ENCODE data around the gene SLC48A1. TPM values are rescaled to one million over a fixed set of nuclear protein-coding genes. Genes with fewer than 3 reads are reported as not detected.

Gene SLC48A1
- total RNA-seq, 1 donor from 2014 or later, result 19.8 TPM

DNA sequence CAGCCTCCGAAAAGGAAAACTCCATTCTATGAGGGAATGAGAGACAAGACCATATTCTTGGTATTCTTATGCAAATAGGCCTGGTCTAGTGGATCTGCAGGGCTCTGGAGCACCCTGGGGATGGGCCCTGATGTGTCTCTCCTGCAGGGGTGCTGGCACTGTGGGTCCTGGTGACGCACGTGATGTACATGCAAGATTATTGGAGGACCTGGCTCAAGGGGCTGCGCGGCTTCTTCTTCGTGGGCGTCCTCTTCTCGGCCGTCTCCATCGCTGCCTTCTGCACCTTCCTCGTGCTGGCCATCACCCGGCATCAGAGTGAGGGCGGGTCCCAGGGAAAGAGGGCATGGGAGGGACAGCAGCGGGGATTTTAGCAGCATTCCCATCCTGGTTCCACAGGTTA is 5.8 kb downstream of the SLC48A1 start:
- no peak for ATAC-seq

GRCh38 chr12:47779301-47779942 is 6.4 kb downstream of the SLC48A1 start:
- ATAC-seq, result peak; percentile 62

- no peak for ATAC-seq
Observed at GRCh38 chr12:47779943-47780504, 7.0 kb downstream of the SLC48A1 start.

DNA sequence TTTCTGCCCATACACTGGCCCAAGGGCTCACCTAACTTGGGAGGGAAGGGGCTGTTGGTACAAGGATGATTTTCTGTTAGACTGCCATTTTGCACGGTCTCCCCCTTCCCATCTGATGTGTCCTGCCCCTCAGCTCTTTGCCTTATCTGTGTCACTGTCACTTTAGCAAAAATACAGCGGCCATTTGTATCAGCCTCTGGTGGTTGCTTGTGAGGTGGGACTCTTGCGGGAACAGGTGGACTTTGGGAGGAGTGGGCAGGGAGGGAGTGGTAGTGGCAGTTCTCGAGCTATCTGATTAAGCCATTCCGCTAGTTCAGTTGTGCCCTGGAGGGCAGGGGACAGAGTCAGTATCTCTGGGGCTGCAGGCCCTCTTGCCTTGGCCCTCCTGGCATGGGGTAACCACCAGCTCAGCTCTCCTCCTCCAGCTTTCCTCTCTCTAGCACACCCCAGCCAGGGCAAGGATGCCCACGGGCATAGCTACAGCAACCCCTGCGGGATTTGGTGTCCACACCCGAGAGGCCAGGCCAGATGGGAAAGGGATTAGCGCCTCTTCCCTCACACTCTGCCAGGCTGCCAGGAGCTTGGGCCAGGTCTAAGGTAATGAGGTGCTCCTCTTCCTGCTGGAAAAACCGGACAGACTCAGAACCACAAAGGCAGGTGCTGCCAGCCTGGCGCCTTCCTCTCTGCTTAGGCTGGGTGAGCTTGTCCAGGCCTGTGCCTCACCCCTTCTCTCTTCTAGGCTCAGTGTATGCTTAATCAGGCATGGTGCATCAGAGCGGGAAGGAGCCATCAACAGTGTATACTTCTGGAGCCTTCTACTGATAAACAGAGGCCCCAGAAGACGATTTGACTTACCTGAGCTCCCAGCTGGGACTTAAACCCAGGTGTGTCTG is 8.7 kb downstream of the SLC48A1 start:
- peak; percentile 86 for ATAC-seq

GRCh38 chr12:47782372-47782770 is 9.3 kb downstream of the SLC48A1 start:
- peak; percentile 24 for ATAC-seq

- ATAC-seq, result no peak
Observed at GRCh38 chr12:47783024-47783755, 10.2 kb downstream of the SLC48A1 start.

- no peak for ATAC-seq
Observed at GRCh38 chr12:47783821-47784819, 11.1 kb downstream of the SLC48A1 start.

DNA sequence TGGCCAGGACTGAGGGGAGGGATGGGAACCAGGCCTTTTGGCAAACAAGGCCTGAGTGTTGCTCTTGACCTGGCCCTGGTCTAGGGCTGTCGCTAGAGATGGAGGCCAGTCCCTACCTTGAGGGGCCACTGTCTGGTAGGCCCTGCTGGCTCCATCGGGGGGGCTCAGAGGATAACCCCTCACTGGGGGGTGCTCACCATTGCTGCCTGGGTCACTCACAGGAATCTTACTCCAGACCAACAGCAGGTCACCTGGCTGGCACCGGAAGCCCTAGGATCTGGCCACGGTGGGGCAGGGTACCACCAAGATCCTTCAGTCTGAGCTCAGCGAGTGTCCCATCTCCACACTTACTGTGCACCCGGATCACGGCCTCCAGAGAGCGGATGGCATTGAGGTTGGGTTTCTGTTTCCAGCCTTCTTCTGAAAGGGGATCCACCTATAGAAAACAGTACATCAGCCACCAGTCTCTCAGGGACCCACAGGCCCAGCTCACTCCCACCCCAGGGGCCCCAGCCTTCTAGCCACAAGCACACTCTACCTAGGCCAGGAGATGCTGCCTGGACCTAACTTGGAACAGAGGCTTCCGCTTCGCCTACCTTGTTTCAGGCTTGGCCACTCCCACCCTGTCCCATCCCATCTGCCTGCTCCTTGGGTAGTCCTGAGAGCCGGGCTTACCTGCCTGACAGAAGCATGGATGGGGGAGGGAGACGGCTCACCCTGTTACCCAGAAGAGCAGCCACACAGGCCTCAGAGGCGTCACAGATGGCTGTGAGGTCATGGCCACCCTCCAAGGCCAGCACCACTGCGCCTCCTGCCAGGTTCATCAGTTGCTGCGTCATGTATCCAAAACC is 12.2 kb downstream of the SLC48A1 start:
- no peak for ATAC-seq

GRCh38 chr12:47785887-47786661 is 13.0 kb downstream of the SLC48A1 start:
- ATAC-seq, result no peak

DNA sequence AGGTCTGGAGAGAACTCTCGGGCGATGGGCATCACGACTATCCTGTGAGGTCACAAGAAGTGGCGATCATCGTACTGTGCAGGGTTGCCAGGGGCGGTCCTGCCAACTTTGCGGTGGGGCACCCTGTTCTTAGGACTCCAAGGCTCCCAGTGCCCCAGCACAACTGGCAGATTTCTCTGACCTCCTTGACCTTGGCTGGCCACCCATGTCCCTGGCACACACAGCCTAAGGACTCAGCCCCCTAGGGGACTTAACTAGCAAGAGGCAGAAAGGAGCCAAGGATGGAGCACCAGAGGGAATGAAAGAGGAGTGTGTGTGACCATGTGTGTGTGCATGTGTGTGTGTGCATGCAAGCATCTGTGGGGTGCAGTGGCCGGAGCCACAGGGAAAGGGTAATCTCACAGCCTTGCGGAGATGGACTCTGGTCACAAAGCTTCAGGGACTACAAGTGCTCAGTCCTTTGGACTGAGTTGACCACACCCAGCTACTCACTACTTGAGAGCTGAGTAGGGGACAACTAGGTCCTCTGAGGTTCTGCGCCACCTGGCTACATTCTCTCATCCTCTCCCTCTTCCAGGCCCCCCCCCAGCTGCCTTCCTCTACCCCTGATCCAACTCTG is 13.7 kb downstream of the SLC48A1 start:
- no peak for ATAC-seq

- ATAC-seq, result no peak
Observed at GRCh38 chr12:47787596-47788319, 14.7 kb downstream of the SLC48A1 start.

DNA sequence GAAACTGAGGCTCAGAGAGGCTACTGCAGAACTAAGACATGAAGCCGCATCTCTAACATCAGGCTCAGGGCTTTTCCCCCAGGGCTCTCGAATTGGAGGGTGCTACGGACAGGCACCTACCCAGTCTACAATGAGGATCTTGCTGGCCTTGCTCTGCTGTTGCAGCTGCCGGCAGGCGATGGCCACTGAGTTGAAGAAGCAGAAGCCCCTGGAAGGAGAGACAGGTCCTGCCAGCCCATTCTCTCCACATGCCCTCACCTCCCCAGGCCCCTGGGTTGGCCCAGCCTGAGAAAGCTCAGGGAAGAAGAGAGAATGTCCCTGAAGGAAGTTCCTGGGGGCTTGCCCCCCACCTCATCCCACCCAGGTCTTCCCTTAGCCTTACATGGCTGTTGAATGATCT is 16.1 kb downstream of the SLC48A1 start:
- no peak for ATAC-seq

DNA sequence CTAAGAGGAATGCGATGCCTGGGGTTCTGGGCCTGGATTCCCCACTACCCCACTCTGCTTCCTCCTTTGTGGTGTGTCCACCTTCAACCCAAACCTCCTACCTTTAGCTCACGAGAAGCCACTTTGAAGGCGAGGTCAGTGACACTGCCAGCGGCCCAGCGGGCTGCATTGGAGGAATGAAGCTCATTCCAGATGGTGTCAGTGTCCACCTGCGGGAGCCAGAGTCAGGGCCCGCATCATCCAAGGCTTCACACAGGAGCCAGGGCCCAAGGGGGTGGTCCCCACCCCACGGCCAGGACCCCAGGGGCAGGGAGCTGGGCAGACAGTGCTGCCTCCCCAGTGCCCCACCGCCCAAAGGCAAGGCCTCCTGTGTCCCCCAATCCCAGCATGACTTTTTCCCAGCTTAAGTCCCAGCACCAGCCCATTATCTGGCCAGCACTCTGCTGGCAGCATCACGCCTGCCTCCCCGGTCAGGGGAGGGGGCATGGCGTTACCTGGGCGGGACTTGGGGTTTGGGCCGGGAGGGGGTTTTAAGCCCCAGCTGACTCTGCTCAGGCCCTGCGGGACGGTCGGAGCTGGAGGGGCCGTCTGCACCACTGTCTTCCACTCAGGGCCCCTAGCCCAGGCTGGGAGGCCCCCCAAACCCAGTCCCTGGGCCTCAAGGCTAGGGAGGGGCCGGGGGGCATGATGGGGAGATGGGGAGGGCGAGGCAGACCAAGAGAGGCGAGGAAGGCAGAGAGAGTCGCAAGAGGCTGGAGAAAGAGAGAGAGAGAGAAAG is 16.9 kb downstream of the SLC48A1 start:
- ATAC-seq, result no peak

DNA sequence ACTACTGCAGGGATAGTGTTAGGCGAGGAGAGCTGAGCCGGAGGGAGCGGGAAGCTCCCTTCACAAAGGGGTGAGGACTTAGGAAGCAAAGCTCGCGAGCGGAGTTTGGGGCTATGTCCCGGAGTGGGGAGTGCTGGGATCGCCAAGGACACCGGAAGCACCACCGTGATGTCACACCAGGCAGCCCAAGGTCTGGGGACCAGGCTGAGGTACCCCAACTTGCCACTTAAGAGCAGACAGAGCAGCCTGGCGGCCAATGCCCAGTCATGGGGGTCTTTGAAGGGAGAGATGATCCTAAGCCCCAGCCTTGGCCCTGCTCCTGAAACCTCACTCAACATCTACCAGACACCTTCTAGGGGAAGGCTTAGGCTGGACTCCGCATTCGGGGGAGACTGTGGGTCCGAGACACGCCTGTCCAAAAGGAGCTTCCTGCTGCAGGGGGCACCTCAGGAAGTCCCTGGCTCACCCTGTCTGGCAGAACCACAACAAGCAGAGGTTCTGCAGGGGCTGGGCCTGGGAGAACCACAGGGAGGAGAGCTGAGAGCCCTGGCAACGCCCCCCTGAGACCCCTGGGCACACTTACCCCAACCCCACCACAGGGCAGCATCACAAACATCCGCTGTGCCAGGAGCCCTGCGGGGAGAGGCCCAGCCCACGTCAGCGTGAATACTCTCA is 17.8 kb downstream of the SLC48A1 start:
- ATAC-seq, result no peak

DNA sequence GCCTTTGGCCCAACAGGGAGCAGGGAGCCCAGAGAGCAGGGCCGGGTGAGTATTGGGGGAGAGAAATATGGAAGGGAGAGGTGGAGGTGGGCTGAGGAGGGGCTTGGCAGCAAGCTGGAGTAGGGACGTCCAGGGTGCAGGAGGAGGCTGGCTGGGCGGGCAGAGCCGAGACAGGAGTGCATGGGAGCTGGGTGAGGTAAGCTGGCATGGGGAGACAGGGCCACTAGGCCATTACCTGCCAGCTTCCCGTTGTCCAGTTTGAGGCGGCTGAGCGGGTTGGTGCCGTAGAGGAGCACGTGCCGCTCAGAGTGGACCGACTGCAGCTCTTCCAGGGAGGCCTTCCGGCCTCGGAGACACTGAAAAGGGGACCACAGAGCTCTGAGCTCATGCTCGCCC is 18.3 kb downstream of the SLC48A1 start:
- no peak for ATAC-seq

DNA sequence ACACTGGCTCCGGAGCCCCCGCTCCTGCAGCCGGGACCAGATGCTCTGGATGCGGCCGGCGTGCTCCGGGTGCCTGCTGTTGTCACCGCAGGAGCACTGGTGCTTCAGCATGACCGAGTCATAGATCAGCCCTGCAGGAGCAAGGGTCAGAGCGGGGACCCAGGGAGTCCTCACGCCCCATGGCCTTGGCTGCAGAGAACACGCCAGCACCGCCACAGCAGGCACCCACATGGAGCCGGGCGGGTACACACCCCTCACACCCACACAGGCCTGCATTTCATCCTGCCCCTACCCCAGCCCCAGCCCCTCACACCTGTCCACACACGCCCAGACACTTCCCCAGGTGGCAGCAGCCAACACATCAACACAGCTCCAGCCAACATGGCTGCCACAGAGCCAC is 18.8 kb downstream of the SLC48A1 start:
- ATAC-seq, result no peak

DNA sequence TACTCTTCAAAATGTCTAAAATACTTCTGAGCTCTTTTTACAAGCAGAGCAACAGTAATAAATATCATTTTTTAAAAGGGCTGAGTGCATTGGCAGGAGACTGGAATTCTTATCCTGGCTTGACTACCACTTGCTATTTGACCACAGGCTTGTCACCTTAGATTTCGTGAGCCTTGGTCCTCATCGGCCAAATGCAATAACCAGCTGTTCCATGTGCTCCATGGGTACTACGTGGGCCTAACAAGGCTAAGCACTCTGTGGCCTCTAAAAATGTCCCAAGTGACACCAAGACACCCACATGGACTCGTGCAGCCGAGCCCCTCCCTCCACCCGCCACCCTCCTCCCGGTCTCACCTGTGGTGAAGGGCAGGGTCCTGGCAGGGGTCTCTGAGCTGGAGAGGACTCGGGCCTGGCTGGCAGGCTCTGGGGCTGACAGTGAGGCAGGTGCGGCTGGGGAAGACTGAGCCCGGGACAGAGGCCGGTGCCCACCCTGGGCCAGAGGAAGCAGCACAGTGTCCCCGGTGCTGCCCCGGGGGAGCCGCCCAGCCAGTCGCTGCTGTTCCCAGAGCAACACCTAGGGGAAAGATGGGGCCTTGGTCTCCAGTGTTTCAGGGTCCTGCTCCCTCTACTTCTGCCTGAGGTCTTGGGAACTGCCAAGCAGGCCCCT is 20.1 kb downstream of the SLC48A1 start:
- no peak for ATAC-seq

All from esophagus mucosa (tissue), 1 donor.